Neutrophil (primary cell): ENCODE data around the gene USP33.
"Not testable (repeated sequence)": the region's sequence is repeated elsewhere in the genome, so short reads cannot be mapped to it uniquely, and the experiment has no call there.

Experiments used
- H3K27ac ChIP-seq: fragments of 200-600 bp; sonication (generic); 2 replicates; pipeline ENCODE4 v1.5.1; 2016; ENCODE audit warnings: mild to moderate bottlenecking, moderate library complexity
- H3K27me3 ChIP-seq: fragments of 200-600 bp; sonication (generic); 2 replicates; pipeline ENCODE4 v1.6.0; 2016; ENCODE audit warnings: mild to moderate bottlenecking
- H3K36me3 ChIP-seq: fragments of 200-600 bp; sonication (generic); 2 replicates; pipeline ENCODE4 v1.5.1; 2017
- H3K4me1 ChIP-seq, 2 experiments: fragments of 200-600 bp in 1 of 2; sonication (generic) in 1 of 2; 1 replicate in 1 of 2; 2 replicates in 1 of 2; pipeline versions ENCODE4 v1.5.1 to v1.6.1; 2013 to 2016; ENCODE audit warnings: low read depth in 1 of 2, low read length in 1 of 2, mild to moderate bottlenecking in 1 of 2, moderate library complexity in 1 of 2; ENCODE audit not compliant: control insufficient read depth in 1 of 2, insufficient read depth in 1 of 2
- H3K4me3 ChIP-seq, 2 experiments: fragments of 200-600 bp in 1 of 2; sonication (generic) in 1 of 2; 1 replicate in 1 of 2; 2 replicates in 1 of 2; pipeline ENCODE4 v1.5.1; 2013 to 2016; ENCODE audit warnings: low read depth in 1 of 2, low read length in 1 of 2, mild to moderate bottlenecking in 1 of 2, moderate library complexity in 1 of 2
- H3K9me3 ChIP-seq: fragments of 200-600 bp; sonication (generic); 2 replicates; pipeline ENCODE4 v1.5.1; 2016
- TF ChIP-seq, protein P1 (sequence below): fragments of 200-600 bp; sonication (generic); IDR thresholded peaks from 2 replicates; pipeline ENCODE4 v1.5.1; 2016; ENCODE audit warnings: antibody characterized with exemption

The USP33 gene

DNA sequence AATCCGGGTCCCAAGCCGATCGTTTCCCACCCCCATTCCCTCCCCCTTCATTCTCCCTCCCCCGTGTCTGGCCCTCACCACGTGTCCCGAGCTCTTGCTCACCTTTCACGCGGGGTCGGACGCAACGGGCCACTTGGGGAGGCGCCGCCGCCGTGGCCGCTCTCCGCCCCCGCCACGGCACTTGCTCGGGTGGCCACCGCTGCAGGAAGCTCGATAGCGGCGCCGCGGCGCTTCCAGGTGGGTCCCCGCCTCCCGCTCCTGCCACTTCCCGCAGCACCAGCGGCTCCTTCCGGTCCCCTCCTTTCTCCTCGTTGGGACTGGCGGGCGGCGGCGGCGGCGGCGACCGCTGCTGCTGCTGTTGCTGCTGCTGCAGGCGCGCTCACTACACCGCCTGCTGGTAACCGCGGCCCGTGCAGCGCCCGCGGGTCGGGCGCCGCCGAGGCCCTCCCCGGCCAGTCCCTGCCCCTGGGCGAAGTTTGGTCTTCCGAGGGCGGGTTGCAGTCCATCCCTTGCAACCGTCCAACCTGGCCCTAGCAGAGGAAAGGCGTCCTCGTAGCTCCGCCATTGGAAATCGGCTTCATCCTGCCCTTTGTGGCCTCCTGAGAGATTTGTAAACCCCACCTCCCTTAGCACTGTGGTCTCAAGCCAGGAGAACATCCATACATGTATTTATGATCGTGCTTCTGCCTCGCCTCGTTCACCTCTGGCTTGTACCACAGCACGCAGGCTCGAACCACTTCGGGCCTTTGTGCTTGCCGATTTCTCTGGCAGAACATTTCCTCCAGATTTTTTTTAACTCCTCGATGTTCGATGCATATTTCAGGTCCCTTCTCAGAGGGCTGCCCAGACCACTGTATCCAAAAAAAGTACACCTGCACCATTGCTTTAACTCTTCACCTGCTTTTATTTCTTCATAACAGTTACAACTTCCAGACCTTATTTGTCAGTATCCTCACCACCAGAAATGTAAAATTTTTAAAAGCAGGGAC, 76.2 kb downstream of the USP33 start:
- peak overlapping the region; percentile 84 for H3K27ac ChIP-seq

DNA sequence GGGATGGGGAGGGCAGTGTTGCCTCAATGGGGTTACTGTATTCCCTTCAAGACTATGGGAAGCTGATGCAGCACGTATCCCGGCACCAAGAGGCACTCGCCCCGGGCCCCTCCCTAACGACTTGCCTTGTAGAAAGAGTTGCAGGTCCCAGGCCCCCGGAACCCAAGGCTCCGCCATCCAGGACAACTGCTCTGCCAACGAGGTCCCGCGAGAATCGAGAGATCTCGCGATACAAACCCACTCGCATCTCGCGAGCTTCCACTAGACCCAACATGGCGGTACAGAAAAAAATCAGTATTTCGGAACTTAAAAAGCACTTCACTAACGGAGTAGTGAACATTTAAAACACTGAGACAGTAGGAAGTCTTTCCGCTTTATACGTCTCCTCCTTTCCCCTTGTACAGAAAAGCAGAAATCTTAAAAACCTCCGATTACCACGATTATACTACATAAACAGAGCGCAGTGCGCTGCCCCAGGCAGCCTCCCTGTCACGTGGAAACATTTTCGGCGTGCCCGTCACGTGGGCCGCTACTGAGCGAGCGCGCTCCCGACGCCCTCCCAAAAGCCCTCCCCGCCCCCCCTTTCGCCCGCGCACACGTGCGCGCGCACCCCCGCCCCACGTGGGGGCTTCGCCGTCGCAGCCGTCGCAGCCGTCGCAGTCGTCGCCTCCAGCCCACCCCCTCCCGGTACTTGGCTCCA, 77.0 kb downstream of the USP33 start, which contains the start of gene ZZZ3:
Gene ZZZ3 (minus strand): TSS at position 199 of the 700 bp plus-strand sequence. CDS start 49,304 bp downstream, outside the sequence.
- H3K9me3 ChIP-seq: no peaks in the 10 kb centered on the region
- H3K4me1 ChIP-seq: peaks cover 30 to 39% of the 10 kb centered on the region in 2 experiments
- TF ChIP-seq, protein P1, sequence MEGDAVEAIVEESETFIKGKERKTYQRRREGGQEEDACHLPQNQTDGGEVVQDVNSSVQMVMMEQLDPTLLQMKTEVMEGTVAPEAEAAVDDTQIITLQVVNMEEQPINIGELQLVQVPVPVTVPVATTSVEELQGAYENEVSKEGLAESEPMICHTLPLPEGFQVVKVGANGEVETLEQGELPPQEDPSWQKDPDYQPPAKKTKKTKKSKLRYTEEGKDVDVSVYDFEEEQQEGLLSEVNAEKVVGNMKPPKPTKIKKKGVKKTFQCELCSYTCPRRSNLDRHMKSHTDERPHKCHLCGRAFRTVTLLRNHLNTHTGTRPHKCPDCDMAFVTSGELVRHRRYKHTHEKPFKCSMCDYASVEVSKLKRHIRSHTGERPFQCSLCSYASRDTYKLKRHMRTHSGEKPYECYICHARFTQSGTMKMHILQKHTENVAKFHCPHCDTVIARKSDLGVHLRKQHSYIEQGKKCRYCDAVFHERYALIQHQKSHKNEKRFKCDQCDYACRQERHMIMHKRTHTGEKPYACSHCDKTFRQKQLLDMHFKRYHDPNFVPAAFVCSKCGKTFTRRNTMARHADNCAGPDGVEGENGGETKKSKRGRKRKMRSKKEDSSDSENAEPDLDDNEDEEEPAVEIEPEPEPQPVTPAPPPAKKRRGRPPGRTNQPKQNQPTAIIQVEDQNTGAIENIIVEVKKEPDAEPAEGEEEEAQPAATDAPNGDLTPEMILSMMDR: no peak
- no peaks in the 10 kb centered on the region for H3K36me3 ChIP-seq
- H3K27me3 ChIP-seq: no peaks in the 10 kb centered on the region
- H3K4me3 ChIP-seq: peak within 1 kb of the TSS; percentile 63 to 93
- H3K27ac ChIP-seq: peak within 1 kb of the TSS; percentile 84

More for the DNA sequence above, 76.2 kb downstream of the USP33 start:
- H3K27me3 ChIP-seq: no peaks in the 10 kb centered on the region
- peak overlapping the region; percentile 63 to 93 for H3K4me3 ChIP-seq
- no peaks in the 10 kb centered on the region for H3K36me3 ChIP-seq
- no peaks in the 10 kb centered on the region for H3K9me3 ChIP-seq
- H3K4me1 ChIP-seq: peaks cover 30 to 42% of the 10 kb centered on the region in 2 experiments
- TF ChIP-seq, protein P1: peak; percentile 95

DNA sequence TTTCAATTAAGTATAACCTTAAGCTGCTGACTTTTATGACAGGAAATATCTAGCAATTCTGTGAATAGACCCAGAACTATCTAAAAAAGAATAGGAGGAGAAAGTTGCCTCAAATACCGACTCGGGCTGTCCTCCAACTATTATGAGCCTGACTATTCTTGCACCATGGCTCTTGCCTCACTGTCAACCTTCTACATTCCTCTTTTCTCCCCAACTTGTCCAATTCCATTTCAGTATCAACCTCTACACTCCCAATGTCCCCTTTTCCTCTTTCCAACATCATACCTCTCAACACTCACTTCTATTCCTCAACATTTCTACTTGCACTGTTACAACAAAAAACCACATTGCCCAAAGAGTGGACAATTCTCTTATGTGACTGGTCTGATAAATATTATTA, 79.5 kb downstream of the USP33 start:
- TF ChIP-seq, protein P1: no peak
- no peaks in the 10 kb centered on the region for H3K36me3 ChIP-seq
- H3K27ac ChIP-seq: peak overlapping the region; percentile 9
- H3K27me3 ChIP-seq: no peaks in the 10 kb centered on the region
- H3K4me3 ChIP-seq: no peak overlapping the region
- no peaks in the 10 kb centered on the region for H3K9me3 ChIP-seq
- H3K4me1 ChIP-seq: peaks cover 30 to 35% of the 10 kb centered on the region in 2 experiments

DNA sequence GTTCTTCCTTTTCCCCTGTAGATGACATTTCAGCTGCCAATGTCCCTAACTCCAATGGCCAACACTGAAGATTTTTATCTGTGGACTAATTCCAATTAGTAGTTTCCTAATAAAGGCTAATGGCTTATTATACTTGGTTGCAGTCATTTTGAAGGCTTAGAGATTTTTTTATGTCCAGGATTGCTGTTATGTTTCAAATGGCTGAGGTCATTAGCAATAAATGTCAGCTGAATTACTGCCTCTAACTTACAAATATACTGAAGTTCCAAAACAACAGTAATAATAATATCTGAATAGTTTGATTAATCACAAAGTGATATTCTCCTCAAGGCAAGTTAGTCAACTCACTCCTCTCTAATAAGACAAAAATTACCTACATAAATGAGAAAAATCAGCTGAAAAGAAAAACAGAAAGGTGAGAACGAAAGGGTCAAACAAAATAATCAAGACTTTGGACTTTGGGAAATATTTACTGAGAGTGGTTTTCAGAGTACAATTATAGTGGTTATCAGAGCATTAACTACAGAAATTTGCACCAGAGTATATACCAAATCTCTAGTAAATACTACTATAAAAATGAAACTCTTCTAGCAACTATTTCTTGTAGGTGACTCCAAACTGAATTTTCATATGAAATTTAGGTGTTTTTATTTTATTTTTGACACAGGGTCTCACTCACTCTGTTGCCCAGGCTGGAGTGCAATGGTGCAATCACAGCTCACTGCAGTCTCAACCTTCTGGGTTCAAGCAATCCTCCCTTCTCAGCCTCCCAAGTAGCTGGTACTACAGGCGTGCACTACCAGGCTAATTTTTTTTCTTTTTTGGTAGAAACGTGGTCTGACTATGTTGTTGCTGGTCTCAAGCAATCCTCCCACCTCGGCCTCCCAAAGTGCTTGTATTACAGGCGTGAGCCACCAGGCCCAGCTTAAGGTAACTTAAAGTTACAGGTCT, 80.7 kb downstream of the USP33 start:
- TF ChIP-seq, protein P1: no peak
- Histone ChIP-seq H3K9me3 (no peaks in the 10 kb centered on the region), H3K4me1 (peaks cover 29 to 33% of the 10 kb centered on the region in 2 experiments), H3K4me3 (no peak overlapping the region), H3K27ac (no peak overlapping the region), H3K27me3 (no peaks in the 10 kb centered on the region), H3K36me3 (no peaks in the 10 kb centered on the region)

DNA sequence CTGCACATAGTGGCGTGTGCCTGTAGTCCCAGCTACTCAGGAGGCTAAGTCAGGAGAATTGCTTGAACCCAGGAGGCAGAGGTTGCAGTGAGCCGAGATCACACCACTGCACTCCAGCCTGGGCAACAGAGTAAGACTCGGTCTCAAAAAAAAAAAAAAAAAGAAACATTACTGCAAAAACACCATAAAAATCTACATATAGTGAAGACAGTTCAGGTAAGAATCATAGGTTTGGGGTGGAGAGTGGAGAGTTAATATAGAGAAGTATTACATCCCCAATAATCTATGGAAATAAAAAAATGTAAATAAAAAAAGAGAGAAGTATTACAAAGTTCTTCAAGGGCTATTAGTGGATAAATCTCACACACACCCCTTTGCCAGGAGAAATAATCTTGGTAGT, 84.8 kb downstream of the USP33 start:
- H3K27ac ChIP-seq, H3K36me3 ChIP-seq, H3K4me1 ChIP-seq: not testable (repeated sequence)

More for the DNA sequence above, 84.8 kb downstream of the USP33 start:
- H3K27me3 ChIP-seq, H3K9me3 ChIP-seq, H3K4me3 ChIP-seq: not testable (repeated sequence)
